Head of caudate nucleus (tissue), 42 donors: ENCODE measurements around the gene ZNF567.
"Not testable (repeated sequence)": the region's sequence is repeated elsewhere in the genome, so short reads cannot be mapped to it uniquely, and the experiment has no call there.

ENCODE experiments used
- DNase-seq, 42 donors: peaks; one replicate each; pipeline versions ENCODE4 v3.0.0 to v3.0.0-alpha.2; 2020 to 2021; ENCODE audit warnings: mixed read lengths in 7 of 42
- intact Hi-C: fragments of 100-400 bp; cut with DNase I; formaldehyde crosslinking; loops from one replicate; pipeline ENCODE4 v1.15.0; 2022

ZNF567 gene

DNA sequence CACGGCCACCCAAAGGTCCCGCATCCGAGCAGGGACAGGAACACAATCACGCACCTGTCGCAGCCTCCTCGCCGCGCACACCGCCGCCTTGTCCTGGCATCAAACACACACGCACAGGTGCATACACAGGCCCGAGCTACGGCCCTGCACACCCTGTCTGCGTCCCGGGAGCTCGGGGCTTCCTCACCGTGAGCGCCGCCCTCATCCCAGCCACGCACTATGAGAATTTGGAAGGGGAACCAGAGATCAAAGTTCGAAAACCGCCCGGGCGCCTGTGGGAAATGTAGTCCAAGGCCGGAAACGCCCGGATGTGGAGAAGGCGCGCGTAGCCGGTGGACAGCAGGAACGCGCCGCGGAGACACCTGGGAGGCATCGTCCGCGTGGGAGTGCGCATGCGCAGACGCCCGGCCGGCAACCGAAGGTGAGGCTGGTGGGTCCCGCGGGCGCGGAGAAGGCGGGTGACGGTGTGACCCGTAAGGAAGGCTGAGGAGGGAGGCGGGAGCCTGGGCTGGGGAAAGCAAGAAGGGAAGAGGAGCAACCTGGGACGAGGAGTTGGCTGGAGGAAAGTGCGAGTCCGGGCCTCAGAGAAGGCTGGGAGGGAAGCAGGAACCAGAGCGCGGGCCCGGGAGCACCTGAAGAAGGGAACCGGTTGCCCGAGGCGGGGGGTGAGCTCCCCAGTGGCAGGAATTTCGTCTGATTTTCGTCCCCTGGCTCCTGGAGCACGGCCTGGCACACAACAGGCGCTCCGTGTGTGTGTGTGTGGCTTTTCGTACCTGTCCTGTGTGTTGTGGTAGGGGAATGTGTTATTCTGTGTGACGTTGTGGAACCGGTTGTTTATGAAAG, at the start of gene ZNF567:
Gene ZNF567 (plus strand): TSS at position 399 of the 843 bp plus-strand sequence. CDS start 7,256 bp downstream, outside the sequence.
- intact Hi-C loops: loop anchor here (10.0 kb wide), 1 partner anchor 87 kb away; the partner anchor contains the start of gene ZNF850
- DNase-seq: peak; percentile 93 to 100 (median 98)

DNA sequence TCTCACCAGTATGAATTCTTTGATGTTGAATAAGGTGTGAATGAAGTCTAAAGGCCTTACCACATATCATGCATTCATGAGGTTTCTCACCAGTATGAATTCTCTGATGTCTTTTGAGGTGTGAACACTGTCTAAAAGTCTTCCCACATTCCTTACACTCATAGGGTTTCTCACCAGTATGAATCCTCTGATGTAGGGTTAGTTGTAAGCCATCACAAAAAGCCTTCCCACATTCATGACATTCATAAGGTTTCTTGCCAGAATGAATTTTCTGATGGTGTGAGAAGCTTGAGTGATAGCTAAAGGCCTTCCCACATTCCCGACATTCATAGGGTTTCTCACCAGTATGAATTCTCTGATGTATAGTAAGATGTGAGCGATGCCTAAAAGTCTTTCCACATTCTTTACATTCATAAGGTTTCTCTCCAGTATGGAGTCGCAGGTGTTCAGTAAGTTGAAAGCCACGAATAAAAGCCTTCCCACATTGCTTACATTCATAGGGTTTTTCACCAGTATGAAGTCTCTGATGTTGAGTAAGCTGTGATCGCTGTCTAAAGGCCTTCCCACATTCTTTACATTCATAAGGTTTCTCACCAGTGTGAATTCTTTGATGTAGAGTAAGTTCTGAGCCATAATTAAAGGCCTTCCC, 48.4 kb upstream of the ZNF567 start:
- no peak for DNase-seq
- intact Hi-C loops: no loop called here

DNA sequence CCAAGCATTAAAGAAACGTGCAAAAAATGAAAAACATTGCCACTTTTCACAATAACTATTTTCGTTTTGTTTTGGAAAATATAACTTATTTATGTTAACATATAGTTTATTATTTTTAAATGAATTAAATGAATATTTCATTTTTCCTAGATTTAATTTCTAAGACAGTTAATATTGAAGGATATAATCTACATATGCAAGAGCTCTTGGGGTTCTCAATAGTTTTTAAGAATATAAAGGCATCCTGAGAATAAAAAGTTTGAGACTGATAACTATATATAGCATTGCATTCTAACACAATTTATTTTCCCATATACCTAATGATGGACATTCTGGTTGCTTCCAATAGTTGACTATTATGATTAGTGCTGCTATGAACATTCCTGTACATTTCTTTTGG, 40.7 kb upstream of the ZNF567 start:
- no peak for DNase-seq
- intact Hi-C loops: no loop called here

DNA sequence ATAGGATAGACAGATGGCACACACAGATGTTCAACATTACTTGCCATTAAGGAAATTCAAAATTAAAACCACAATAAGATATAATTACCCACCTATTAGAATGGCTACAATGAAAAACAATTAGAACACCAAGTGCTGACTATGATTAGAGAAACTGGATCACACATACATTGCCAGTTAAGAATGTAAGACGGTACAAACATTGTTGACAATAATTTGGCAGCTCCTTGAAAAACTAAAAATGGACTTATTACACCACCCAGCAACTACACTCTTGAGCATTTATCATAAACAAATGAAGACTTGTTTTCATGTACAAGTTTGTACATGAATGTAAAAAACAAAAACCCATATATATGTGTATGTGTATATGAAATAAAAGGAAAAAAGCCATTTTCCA, 34.5 kb upstream of the ZNF567 start:
- intact Hi-C loops: no loop called here
- no peak for DNase-seq

DNA sequence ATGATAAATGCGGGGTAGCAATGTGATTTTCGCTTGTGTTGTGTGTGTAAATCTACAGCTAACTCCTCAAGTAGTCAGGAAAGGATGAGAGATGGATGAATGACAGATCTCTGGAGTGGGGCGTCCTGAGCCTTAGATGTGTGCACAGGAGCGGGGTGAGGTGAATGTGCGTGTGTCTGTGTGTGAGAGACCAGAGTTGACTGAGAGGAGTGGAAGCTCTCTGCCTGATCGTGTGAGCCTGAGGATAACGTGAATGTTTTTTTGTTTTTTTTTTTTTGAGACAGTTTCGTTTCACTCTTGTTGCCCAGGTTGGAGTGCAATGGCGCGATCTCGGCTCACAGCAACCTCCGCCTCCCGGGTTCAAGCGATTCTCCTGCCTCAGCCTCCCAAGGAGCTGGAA, 21.6 kb upstream of the ZNF567 start:
- DNase-seq: no peak

DNA sequence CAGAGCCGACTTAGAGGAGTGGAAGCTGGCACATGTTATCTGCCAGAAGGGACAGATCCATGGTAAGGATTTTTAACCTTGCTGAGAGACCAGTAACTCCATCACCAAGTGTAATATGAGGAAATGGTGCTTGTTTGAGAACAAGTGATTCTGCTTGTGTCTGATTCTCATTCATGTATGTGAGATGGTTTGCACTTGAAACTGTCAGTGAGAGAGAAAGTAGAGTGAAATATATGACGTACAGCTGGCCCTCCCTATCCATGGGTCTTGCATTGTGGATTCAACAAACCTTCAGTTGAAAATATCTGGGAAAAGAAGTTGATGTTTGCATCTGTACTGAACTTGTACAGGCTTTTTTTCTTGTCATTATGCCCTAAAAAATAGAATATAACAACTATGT, 18.8 kb upstream of the ZNF567 start:
- intact Hi-C loops: loop anchor here (5.0 kb wide), 1 partner anchor 136 kb away; no protein-coding TSS in a partner anchor

More for the DNA sequence above, 21.6 kb upstream of the ZNF567 start:
- intact Hi-C loops: loop anchor here (5.0 kb wide), 1 partner anchor 134 kb away; no protein-coding TSS in a partner anchor

DNA sequence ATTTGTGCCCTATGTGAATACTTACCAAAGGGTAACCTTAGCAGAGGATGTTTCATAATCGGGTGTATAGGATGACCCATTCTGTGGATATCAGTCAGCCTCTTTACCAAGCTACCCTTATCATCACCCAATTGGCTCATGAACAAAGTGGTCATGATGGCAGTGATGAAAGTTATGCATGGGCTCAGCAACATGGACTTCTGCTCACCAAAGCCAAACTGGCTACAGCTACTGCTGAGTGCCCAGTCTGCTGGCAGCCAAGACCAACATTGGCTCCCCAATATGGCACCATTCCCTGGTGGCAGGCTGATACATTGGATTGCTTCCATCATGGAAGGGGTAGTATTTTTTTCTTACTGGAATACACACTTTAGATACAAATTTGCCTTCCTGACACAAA, 15.0 kb upstream of the ZNF567 start:
- intact Hi-C loops: no loop called here
- DNase-seq: no peak

More for the DNA sequence above, 18.8 kb upstream of the ZNF567 start:
- DNase-seq: no peak

DNA sequence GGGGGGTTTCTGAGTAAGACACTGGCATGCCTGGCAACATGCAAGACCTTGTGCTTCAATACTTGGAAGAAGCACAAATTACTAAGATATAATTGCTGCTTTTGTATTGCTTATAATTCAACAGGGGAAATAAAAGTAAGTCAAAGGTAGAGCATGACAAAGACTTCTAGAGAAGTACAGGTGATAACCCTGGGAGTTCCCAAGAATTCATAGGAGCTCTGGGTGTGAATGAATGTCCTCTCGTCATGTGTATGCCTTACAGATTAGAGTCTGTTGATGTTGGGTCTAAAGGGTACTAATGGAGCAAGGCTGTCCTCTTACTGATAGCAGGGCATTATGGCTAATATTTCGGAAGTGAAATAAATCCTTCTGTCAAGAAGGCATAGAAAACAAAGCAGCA, 13.2 kb upstream of the ZNF567 start:
- DNase-seq: no peak
- intact Hi-C loops: no loop called here

DNA sequence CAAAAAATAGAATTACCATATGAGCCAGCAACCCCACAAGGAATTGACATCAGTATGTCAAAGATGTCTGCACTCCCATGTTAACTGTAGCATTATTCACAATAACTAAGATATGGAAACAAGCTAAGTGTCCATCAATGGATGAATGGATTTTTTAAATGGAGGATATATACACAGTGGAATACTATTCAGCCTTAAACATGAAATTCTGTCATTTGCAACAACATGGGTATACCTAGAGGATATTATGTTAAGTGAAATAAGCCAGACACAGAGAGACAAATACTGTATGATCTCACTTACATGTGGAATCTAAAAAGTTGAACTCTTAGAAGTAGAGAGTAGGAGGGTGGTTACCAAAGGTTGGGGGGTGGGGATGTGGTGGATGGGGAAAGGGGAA, 8.0 kb upstream of the ZNF567 start:
- intact Hi-C loops: no loop called here
- no peak for DNase-seq

DNA sequence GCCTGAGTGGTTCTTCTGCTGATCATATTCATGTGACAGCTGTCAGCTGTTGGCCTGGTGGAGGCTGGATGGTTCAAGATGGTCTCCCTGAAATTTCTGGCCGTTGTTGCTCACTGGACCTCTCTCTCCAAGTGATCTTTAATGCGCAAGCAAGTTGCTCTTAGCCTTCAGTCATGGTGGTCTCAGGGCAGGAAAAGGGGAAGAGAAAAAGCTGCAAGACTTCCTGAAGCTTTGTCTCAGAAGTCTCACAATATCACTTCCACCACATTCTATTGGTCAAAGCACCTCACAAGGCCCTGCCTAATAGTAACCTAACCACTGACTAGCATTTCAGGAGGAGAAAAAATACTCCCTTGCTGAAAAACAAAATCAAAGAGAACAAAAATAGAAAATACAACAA, 1.6 kb upstream of the ZNF567 start:
- no peak for DNase-seq
- intact Hi-C loops: loop anchor here (10.0 kb wide), 1 partner anchor 89 kb away; the partner anchor contains the start of gene ZNF850

DNA sequence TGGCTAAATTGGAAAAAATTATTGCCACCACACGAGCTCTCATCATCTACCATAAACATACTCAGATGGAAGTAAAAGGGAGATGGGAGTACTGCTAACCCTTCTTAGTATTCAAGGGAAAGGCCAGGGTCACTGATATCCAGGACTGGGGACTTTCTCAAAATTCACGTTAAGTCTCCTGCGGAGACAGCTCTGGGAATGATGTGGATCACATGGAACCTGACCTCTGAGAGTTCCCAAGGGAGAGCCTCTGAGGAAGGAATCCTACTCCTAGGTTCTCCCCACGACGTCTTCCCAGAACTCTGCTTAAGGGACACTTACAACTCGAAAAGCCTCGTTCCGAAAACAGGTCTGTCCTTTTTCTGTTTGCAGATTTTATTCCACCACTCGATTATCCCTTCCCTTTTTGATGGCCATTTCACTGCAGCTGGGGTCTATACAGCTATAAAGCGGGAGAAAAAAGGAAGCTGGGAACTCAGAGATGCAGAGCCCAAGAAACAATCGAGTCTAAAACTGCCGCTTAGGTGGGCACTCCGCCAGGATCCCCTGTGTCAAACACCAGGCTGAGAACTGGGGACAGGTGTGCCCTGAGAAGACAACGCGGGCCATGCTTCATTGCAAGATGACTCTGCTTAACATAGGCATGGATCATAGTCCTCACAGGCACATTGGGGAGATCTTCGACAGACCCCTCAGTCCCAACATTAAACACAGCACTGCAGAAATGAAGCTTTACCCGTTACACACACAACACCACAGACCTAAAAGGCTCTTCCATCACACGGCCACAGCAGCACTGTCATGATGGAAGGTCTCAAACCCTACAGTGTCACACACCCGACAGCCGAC, 823 bp upstream of the ZNF567 start:
- intact Hi-C loops: loop anchor here (10.0 kb wide), 1 partner anchor 88 kb away; the partner anchor contains the start of gene ZNF850
- DNase-seq: peak in 33 of 42 donors; percentile 13 to 63 (median 34)

- no peak for DNase-seq
- intact Hi-C loops: loop anchor here (10.0 kb wide), 1 partner anchor 87 kb away; the partner anchor contains the start of gene ZNF850
Measured at GRCh38 chr19:36688058-36688457, 646 bp downstream of the ZNF567 start.

DNA sequence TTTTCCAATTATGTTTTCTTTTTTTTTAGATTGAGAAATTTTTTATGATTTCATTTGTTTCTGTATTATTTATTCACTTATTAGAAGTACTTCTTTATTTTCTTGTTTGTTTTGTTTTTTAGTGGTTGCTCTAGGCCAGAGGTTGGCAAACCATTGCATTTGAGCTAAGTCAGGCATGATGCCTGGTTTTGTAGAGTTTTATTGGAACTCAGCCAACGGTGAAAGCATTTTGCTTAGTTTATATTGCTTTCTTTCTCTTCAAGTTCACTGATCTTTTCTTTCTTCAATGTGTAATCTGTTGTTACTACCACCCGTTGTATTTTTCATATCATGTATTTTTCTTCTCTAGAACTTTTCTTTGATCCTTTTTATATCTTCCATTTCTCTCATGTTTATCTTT, 19.7 kb downstream of the ZNF567 start:
- intact Hi-C loops: no loop called here
- DNase-seq: no peak

DNA sequence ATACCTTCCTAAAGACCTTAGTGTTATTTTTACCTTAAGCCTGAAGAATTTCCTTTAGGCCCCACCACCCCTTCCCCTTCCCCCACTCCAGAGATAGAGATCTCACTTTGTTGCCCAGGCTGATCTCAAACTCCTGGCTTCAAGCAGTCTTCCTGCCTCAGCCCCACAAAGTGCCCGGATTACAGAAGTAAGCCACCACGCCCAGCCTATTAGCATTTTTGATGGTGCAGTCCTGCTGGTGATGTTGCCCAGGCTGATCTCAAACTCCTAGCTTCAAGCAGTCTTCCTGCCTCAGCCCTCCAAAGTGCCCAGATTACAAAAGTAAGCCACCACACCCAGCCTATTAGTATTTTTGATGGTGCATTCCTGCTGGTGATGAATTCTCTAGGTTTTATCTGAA, 22.0 kb downstream of the ZNF567 start:
- intact Hi-C loops: no loop called here

DNA sequence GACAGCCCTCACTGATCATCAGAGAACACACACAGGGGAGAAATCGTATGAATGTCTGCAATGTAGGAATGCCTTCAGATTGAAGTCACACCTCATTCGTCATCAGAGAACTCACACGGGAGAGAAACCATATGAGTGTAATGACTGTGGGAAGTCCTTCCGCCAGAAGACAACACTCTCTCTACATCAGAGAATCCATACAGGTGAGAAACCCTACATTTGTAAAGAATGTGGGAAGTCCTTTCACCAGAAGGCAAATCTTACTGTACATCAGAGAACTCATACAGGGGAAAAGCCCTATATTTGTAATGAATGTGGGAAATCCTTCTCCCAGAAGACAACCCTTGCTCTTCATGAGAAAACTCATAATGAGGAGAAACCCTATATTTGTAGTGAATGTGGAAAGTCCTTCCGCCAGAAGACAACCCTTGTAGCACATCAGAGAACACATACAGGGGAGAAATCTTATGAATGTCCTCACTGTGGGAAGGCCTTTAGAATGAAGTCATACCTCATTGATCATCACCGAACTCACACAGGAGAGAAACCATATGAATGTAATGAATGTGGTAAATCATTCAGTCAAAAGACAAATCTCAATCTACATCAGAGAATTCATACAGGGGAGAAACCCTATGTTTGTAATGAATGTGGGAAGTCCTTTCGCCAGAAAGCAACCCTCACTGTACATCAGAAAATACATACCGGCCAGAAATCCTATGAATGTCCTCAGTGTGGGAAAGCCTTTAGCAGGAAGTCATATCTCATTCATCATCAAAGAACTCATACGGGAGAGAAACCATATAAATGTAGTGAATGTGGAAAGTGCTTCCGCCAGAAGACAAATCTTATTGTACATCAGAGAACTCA, 32.5 kb downstream of the ZNF567 start:
- intact Hi-C loops: no loop called here

More for the DNA sequence above, 22.0 kb downstream of the ZNF567 start:
- no peak for DNase-seq

DNA sequence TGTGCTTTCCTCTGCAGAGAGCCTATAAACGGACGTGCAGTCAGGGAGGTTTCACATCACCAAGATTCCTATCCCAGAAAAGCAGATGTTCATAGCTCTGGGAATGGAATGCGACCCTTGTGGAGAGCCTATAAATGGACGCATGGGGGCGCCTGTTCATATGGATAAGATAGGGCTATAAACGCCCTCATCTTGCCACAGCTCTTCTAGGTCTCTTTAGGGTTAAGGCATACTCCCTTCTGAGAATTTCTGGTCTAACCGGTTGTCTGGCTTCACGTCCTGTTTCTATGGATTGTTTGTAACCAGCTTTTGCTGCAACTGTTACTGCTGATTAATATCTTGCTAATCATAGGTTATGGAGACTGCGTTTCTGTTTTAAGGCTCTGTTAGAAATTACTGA, 48.8 kb downstream of the ZNF567 start:
- intact Hi-C loops, DNase-seq: not testable (repeated sequence)

More for the DNA sequence above, 32.5 kb downstream of the ZNF567 start:
- no peak for DNase-seq

GRCh38 chr19:36745870-36746269, 58.5 kb downstream of the ZNF567 start:
- DNase-seq: no peak
- intact Hi-C loops: no loop called here

DNA sequence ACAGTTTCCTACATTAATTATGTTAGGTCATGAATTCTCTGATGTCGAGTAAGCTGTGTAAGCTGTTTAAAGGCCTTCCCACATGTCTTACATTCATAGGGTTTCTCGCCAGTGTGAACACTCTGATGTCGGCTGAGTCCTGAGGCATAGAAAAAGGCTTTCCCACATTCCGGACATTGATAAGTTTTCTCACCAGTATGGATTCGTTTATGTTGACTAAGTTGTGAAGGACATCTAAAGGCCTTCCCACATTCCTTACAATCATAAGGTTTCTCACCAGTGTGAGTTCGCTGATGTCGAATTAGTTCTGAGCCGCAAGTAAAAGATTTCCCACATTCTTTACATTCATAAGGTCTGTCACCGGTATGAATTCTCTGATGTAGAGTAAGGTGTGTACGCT, 60.3 kb downstream of the ZNF567 start:
- no peak for DNase-seq
- intact Hi-C loops: no loop called here
